ENCODE results near the gene HYCC1.

DNA sequence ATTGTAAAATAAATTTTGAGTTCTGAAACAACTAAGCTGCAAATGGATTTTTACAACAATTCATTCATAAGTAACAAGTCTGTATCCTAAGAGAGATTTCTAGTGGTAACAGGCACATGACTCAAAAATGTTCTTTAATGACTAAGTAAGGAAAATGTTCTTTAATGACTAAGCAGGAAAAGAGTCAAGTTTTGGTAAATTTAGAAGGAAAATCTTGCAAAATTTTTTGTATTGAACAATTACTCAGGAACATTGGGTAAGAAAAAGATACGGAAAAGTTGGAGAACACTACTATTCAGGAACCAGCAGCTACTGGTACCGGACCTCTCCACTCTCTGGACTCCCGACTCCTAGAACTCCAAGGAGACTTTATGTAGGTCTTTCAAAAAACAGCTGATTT is 33.5 kb downstream of the HYCC1 start:
- TF ChIP-seq, protein P1, sequence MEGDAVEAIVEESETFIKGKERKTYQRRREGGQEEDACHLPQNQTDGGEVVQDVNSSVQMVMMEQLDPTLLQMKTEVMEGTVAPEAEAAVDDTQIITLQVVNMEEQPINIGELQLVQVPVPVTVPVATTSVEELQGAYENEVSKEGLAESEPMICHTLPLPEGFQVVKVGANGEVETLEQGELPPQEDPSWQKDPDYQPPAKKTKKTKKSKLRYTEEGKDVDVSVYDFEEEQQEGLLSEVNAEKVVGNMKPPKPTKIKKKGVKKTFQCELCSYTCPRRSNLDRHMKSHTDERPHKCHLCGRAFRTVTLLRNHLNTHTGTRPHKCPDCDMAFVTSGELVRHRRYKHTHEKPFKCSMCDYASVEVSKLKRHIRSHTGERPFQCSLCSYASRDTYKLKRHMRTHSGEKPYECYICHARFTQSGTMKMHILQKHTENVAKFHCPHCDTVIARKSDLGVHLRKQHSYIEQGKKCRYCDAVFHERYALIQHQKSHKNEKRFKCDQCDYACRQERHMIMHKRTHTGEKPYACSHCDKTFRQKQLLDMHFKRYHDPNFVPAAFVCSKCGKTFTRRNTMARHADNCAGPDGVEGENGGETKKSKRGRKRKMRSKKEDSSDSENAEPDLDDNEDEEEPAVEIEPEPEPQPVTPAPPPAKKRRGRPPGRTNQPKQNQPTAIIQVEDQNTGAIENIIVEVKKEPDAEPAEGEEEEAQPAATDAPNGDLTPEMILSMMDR (tag by site-specific recombination; IDR thresholded peaks at IDR 0.05) = no peak
- TF ChIP-seq, protein P2, sequence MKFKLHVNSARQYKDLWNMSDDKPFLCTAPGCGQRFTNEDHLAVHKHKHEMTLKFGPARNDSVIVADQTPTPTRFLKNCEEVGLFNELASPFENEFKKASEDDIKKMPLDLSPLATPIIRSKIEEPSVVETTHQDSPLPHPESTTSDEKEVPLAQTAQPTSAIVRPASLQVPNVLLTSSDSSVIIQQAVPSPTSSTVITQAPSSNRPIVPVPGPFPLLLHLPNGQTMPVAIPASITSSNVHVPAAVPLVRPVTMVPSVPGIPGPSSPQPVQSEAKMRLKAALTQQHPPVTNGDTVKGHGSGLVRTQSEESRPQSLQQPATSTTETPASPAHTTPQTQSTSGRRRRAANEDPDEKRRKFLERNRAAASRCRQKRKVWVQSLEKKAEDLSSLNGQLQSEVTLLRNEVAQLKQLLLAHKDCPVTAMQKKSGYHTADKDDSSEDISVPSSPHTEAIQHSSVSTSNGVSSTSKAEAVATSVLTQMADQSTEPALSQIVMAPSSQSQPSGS (tag by site-specific recombination; IDR thresholded peaks at IDR 0.05; ENCODE audit: low read depth) = no peak
- no peak for TF ChIP-seq ZNF776 (tag by site-specific recombination; IDR thresholded peaks at IDR 0.05; ENCODE audit: borderline replicate concordance)
- no peak for TF ChIP-seq ZNF433 (tag by site-specific recombination; IDR thresholded peaks at IDR 0.05; ENCODE audit: low read depth)

Measured in HEK293 (cell line).